GM23338 (cell line): Measurements from ENCODE around the gene SIX5. TPM values are rescaled to one million over a fixed set of nuclear protein-coding genes. Genes with fewer than 3 reads are reported as not detected.

Experiments
- ATAC-seq: fragments of 200-7000 bp; cut with Tn5 transposase; 3 replicates; pipeline ENCODE4 v1.9.1; 2020
- DNase-seq: peaks from one replicate; pipeline ENCODE4 v3.0.0-alpha.2; 2015; ENCODE audit warnings: low spot score
- H2AFZ ChIP-seq: fragments of 200-600 bp; sonication (generic); 2 replicates; pipeline ENCODE4 v1.8.0; 2016; ENCODE audit warnings: antibody characterized with exemption, mild to moderate bottlenecking, moderate library complexity
- H3F3A ChIP-seq: fragments of 200-600 bp; sonication (generic); replicated peaks from 2 replicates; pipeline ENCODE4 v1.8.0; 2017; ENCODE audit warnings: antibody characterized with exemption, mixed run types, low read depth
- H3K27ac ChIP-seq: fragments of 200-600 bp; sonication (generic); 2 replicates; pipeline ENCODE4 v1.6.1; 2016; ENCODE audit warnings: low read depth
- H3K27me3 ChIP-seq: fragments of 200-600 bp; sonication (generic); 2 replicates; pipeline ENCODE4 v1.8.0; 2016; ENCODE audit warnings: mild to moderate bottlenecking, mixed run types, moderate library complexity; ENCODE audit not compliant: insufficient read depth
- H3K36me3 ChIP-seq: fragments of 200-600 bp; sonication (generic); 2 replicates; pipeline ENCODE4 v1.8.0; 2016; ENCODE audit warnings: mild to moderate bottlenecking; ENCODE audit not compliant: insufficient read depth
- H3K4me1 ChIP-seq: fragments of 200-600 bp; sonication (generic); 2 replicates; pipeline ENCODE4 v1.8.0; 2016; ENCODE audit warnings: mild to moderate bottlenecking, moderate library complexity; ENCODE audit not compliant: insufficient read depth
- H3K4me2 ChIP-seq: fragments of 200-600 bp; sonication (generic); 2 replicates; pipeline ENCODE4 v1.7.1; 2017; ENCODE audit warnings: mixed run types
- H3K4me3 ChIP-seq: fragments of 200-600 bp; sonication (generic); 2 replicates; pipeline ENCODE4 v1.6.1; 2016; ENCODE audit warnings: mixed run types
- H3K79me2 ChIP-seq: fragments of 200-600 bp; sonication (generic); replicated peaks from 2 replicates; pipeline ENCODE4 v1.8.0; 2017; ENCODE audit warnings: mild to moderate bottlenecking; ENCODE audit not compliant: insufficient read depth
- H3K9me2 ChIP-seq: fragments of 200-600 bp; sonication (generic); 2 replicates; pipeline ENCODE4 v1.8.0; 2017; ENCODE audit not compliant: insufficient read depth
- H4K20me1 ChIP-seq: fragments of 200-600 bp; sonication (generic); replicated peaks from 2 replicates; pipeline ENCODE4 v1.8.0; 2017; ENCODE audit warnings: mild to moderate bottlenecking; ENCODE audit not compliant: insufficient read depth
- H3K27ac Mint-ChIP-seq: 2 replicates; pipeline ENCODE4 v1.8.0; 2020; ENCODE audit warnings: inconsistent platforms, mild to moderate bottlenecking, moderate library complexity, mixed read lengths
- H3K27me3 Mint-ChIP-seq: 3 replicates; pipeline ENCODE4 v1.8.0; 2022; ENCODE audit warnings: low read depth, mild to moderate bottlenecking, moderate library complexity, mixed read lengths, inconsistent platforms; ENCODE audit not compliant: insufficient read depth, poor library complexity
- H3K36me3 Mint-ChIP-seq: 3 replicates; pipeline ENCODE4 v1.8.0; 2021; ENCODE audit warnings: low read depth, mild to moderate bottlenecking, inconsistent platforms, moderate library complexity, mixed read lengths
- H3K4me1 Mint-ChIP-seq: 3 replicates; pipeline ENCODE4 v1.8.0; 2020; ENCODE audit warnings: mild to moderate bottlenecking, inconsistent platforms, mixed read lengths
- H3K4me3 Mint-ChIP-seq: 3 replicates; pipeline ENCODE4 v1.8.0; 2021; ENCODE audit warnings: moderate library complexity, mild to moderate bottlenecking, inconsistent platforms, mixed read lengths
- H3K9me3 Mint-ChIP-seq: 3 replicates; pipeline ENCODE4 v1.8.0; 2020; ENCODE audit warnings: moderate library complexity, mild to moderate bottlenecking, inconsistent platforms, mixed read lengths
- CREB1 ChIP-seq: fragments of 250-450 bp; sonication (Bioruptor Pico); IDR thresholded peaks from 2 replicates; pipeline ENCODE4 v1.5.0; 2020; ENCODE audit warnings: low read depth, mild to moderate bottlenecking, moderate library complexity
- CTCF ChIP-seq, 2 experiments: fragments of 200-600 bp in 1 of 2; sonication (generic) in 1 of 2; conservative IDR thresholded peaks; 2 replicates each; pipeline versions ENCODE4 v1.5.1 to v1.6.1; 2016 to 2017; ENCODE audit warnings: antibody characterized with exemption in 2 of 2, low read depth in 2 of 2, mild to moderate bottlenecking in 2 of 2, moderate library complexity in 1 of 2
- ETS1 ChIP-seq: IDR thresholded peaks from 2 replicates; pipeline ENCODE4 v1.6.1; 2016; ENCODE audit warnings: antibody characterized with exemption
- EZH2 ChIP-seq: fragments of 200-600 bp; sonication (generic); IDR thresholded peaks from one replicate; pipeline ENCODE4 v1.8.0; 2017; ENCODE audit warnings: antibody characterized with exemption, mild to moderate bottlenecking, low read depth; ENCODE audit not compliant: unreplicated experiment
- EZH2phosphoT487 ChIP-seq: fragments of 200-600 bp; sonication (generic); IDR thresholded peaks from one replicate; pipeline ENCODE4 v1.8.1; 2018; ENCODE audit warnings: antibody characterized with exemption; ENCODE audit not compliant: unreplicated experiment
- JUNB ChIP-seq: IDR thresholded peaks from one replicate; pipeline ENCODE4 v1.6.1; 2016; ENCODE audit warnings: antibody characterized with exemption; ENCODE audit not compliant: unreplicated experiment
- NANOG ChIP-seq: IDR thresholded peaks from 2 replicates; pipeline ENCODE4 v1.6.1; 2016; ENCODE audit warnings: antibody characterized with exemption, borderline replicate concordance
- POLR2AphosphoS5 ChIP-seq: IDR thresholded peaks from 2 replicates; pipeline ENCODE4 v1.6.1; 2016; ENCODE audit warnings: antibody characterized with exemption, low read depth
- REST ChIP-seq: IDR thresholded peaks from one replicate; pipeline ENCODE4 v1.6.1; 2018; ENCODE audit warnings: antibody characterized with exemption; ENCODE audit not compliant: unreplicated experiment
- STAT1 ChIP-seq: IDR thresholded peaks from one replicate; pipeline ENCODE4 v1.6.1; 2016; ENCODE audit warnings: antibody characterized with exemption; ENCODE audit not compliant: unreplicated experiment
- ZNF114 ChIP-seq: fragments of 250-450 bp; sonication (Bioruptor Pico); IDR thresholded peaks from 2 replicates; pipeline ENCODE4 v1.5.0; 2020; ENCODE audit warnings: mild to moderate bottlenecking, moderate library complexity
- ZNF331 ChIP-seq: fragments of 250-450 bp; sonication (Bioruptor Pico); IDR thresholded peaks from 2 replicates; pipeline ENCODE4 v1.5.0; 2020; ENCODE audit warnings: low read depth, mild to moderate bottlenecking, moderate library complexity
- ZNF462 ChIP-seq: fragments of 250-450 bp; sonication (Bioruptor Pico); IDR thresholded peaks from 2 replicates; pipeline ENCODE4 v1.5.0; 2020; ENCODE audit warnings: mild to moderate bottlenecking, moderate library complexity
- polyA plus RNA-seq: library from polyadenylated mRNA; unstranded; fragments of >200 nt; fragmentation: Nextera tagmentation; extraction: Ambion mirVana; gene quantifications from 2 replicates; pipeline ENCODE4 v1.2.1, GENCODE V29; 2016
- total RNA-seq: library from RNA; depleted of rRNA; stranded (reverse); fragments of >200 nt; shearing (Covaris generic); gene quantifications from 2 replicates; pipeline ENCODE4 v1.2.3, GENCODE V29; 2014

Gene SIX5
- total and polyA plus RNA-seq, 2 experiments from 2014 or later = 10.1 to 22.6 TPM

- H3K4me2 ChIP-seq = no peak overlapping the region
- DNase-seq (peak; percentile 77), ATAC-seq (peak; percentile 46)
- H3K4me1 ChIP-seq = peaks cover 10% of the 10 kb centered on the region; the same call in 1 of the 2 replicates
- no peaks in the 10 kb centered on the region for H4K20me1 ChIP-seq
- no peaks in the 10 kb centered on the region for H3K27me3 ChIP-seq
- TF ChIP-seq ETS1 (no peak), EZH2 (no peak), ZNF114 (CRISPR knock-in tag) (no peak), EZH2phosphoT487 (no peak), CTCF (conservative IDR thresholded peaks at IDR 0.05; ENCODE audit: low read depth in 2 of 2) (no peak), JUNB (no peak), NANOG (no peak), CREB1 (CRISPR knock-in tag) (no peak), REST (no peak), STAT1 (no peak), ZNF462 (CRISPR knock-in tag) (no peak), POLR2AphosphoS5 (no peak), ZNF331 (no peak)
- no peaks in the 10 kb centered on the region for H3K9me3 Mint-ChIP-seq
- H2AFZ ChIP-seq = no peak overlapping the region
- no peak overlapping the region; the same call in 2 of the 3 replicates for H3K4me3 Mint-ChIP-seq
- H3F3A ChIP-seq = peaks cover 10% of the 10 kb centered on the region; the same call in 1 of the 2 replicates
- H3K79me2 ChIP-seq = no peaks in the 10 kb centered on the region
- H3K36me3 Mint-ChIP-seq = peaks cover 5% of the 10 kb centered on the region; the same call in 2 of the 3 replicates
- peak overlapping the region; percentile 94 for H3K27ac Mint-ChIP-seq
- H3K36me3 ChIP-seq = no peaks in the 10 kb centered on the region
- peaks cover 15% of the 10 kb centered on the region for H3K4me1 Mint-ChIP-seq
- peaks cover 17% of the 10 kb centered on the region for H3K27me3 Mint-ChIP-seq
- no peaks in the 10 kb centered on the region for H3K9me2 ChIP-seq
- no peak overlapping the region for H3K4me3 ChIP-seq
- peak overlapping the region; percentile 85; the same call in 1 of the 2 replicates for H3K27ac ChIP-seq
Measured at GRCh38 chr19:45809643-45810159, 40.6 kb upstream of the SIX5 start.
